Stimulated activated CD4-positive, alpha-beta T cell treated with anti-CD3 and anti-CD28 coated beads, Interleukin-2, amount 100 ng/mL, for 4 hours (primary cell): Measurements from ENCODE around the gene WRNIP1.

Source experiments
- DNase-seq: peaks from one replicate; pipeline ENCODE4 v3.0.0-alpha.2; 2020; ENCODE audit warnings: low read depth

The WRNIP1 gene

DNA sequence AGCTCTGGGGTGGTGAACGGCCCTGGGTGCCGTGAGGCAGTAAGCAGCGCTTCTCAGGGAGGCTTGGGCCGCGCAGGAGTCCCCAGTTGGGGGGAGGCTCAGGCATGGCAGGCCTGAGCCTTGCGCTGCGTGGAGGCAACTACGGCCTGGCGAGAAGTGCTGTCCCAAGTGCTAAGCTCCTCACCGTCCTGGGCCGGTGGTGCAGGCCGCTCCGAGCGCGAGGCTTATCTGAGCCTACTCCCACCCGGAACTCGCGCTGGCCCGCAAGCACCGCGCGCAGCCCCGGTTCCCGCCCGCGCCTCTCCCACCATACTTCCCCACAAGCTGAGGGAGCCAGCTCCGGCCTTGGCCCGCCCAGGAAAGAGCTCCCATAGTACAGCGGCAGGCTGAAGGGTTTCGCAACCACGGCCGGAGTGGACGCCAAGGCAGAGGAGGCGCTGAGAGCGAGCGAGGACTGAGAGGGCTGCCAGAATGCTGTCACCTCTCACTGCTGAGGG is 1.8 kb upstream of the WRNIP1 start:
- DNase-seq, result no peak

DNA sequence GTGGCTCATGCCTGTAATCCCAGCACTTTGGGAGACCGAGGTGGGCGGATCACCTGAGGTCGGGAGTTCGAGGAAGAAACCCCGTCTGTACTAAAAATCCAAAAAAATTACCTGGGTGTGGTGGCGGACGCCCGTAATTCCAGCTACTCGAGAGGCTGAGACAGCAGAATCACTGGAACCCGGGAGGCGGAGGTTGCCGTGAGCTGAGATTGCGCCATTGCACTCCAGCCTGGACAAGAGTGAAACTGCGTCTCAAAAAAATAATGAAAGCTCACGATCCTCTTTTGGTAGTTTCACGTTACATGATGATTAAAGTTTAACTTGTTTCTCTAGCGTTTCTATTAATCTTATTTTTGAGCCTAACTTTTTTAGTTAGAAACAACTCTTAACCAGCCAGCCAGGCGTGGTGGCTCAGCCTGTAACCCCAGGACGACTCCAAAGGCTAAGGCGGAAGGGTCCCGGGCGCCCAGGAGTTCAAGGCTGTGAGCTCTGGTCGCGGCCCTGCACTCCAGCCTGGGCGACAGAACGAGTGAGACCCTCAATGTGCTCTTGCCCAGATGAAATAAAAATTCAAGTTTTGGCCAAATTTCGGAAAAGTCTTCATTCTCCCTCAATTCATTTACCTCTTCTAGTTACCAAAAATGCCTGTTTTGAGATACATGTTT is 1.2 kb upstream of the WRNIP1 start:
- no peak for DNase-seq

DNA sequence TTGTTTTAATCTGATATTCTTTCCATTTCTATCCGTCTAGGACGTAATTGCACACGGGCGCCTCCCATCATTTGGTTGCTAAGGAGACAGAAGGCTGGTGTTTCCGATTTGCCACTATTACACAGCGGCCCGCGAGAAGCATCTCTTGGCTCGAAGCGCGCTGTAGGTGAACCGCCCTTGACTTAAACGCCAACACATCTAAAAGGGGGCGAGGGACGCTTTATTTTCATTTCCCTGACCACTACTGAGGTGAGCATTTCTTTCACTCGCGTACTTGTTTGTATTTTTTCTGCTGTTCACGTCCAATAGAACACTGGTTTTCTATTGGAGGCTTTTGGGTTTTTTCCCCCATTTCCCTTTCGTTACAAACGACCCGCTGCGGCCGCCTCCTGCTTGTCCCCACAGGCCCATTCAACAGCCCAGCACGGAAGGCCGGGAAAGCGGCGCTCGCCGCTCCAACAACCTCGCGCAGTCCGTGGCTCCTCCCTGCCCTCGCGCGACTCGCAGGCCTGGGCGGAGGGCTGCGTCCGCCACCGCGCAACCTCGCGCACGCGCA is 505 bp upstream of the WRNIP1 start:
- DNase-seq, result peak; percentile 48

DNA sequence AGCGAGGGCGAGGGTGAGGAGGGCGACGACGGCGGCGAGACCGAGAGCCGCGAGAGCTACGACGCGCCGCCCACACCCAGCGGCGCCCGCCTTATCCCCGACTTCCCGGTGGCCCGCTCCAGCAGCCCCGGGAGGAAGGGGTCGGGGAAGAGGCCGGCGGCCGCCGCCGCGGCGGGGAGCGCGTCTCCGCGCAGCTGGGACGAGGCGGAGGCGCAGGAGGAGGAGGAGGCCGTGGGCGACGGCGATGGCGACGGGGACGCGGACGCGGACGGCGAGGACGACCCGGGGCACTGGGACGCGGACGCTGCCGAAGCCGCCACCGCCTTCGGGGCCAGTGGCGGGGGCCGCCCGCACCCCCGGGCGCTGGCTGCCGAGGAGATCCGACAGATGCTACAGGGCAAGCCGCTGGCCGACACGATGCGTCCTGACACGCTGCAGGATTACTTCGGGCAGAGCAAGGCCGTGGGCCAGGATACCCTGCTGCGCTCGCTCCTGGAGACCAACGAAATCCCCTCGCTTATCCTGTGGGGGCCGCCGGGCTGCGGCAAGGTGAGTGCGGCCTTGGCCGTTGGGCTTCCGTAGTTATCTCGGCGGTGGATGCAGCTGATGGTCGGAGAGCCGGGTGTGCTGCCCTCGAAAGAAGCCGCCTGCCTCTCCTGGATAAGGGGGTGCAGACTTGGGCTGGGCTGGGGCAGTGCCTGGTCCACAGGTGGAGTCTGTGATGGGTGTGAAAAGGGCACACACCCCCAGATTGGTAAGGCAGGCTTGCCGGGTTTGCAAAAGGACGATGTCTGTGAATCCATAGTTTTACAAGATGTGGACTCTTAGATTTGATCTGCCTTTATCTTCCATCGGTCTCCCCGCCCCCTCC is 938 bp downstream of the WRNIP1 start:
- peak; percentile 22 for DNase-seq

DNA sequence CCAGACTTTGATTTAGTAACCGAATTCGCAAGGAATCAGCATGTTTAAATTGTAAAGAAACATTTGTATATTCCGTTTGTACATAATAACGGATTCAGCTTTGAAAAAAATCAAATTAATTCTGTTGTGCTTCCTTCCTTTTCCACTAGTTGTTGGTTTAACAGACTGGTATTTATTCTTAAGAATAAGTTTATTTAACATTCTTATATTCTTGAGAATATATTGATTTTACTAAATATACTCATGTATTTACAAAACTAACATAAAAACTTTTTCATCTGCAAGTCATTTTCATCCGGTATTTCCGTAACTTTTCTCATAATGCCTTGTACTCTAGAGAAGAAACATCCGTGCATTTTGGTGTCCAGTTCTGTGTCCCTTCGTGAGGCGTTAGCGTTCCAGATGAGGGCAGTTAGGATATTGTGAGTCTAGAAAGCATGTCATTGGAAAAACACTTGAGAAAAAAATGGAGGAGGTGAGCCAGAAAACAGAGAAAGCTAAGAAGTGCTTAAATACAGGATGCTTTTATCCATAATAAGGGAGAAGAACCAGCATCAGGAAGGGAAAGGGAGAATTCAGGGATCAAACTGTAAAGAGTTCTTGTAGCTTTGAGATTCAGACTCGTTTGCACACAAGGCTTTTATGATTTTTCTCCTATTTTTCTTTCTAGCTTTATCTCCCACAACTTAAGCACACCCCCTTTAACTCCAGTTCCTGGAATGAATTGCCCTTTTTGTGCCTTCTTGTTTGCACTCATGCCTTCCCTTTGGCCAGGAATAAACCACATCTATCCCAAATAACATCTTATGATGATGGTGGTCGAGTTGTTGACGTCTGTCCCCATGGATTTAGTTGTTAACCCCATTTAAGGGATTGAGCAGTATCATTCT is 1.8 kb downstream of the WRNIP1 start:
- no peak for DNase-seq

DNA sequence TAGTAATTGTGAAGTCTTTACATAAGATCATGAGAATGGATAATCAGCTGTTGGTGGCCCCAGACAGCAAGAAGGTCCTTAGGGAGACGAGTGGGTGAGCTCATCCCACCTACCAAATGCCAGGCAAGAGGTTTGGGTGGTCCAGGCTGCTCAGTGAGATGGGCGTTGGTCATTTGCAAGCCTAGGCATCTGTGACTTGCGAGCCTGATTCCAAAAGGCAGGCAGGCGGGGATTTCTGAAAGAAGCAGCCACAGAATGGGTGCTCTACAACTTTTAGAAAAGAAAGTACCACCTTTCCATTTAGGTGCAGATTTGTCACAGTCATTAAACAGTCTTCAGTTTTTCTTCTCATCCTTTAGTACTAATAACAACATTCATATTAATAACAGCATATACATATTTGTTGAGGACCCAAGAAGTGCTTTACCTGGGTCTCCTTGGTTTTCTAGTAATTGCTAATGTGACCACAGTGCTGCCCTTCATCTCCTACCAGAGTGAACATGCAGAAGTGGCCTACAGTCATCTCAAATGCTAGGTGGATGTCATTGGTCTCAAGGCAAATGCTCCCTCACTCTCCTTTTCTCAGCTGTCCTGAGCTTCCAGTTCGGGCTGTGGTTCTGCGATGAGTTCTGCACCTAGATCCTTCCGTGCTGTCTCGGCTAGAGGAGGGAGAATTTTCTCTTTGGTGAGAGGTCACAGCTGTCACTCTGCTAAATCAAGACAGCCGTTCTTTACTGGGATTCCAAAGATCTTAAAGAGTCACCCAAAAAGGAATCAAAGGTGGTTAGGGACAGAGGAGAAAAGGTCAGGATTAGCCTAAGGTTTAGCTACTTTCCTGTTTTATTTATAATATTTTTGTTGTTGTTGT is 2.7 kb downstream of the WRNIP1 start:
- DNase-seq, result no peak

DNA sequence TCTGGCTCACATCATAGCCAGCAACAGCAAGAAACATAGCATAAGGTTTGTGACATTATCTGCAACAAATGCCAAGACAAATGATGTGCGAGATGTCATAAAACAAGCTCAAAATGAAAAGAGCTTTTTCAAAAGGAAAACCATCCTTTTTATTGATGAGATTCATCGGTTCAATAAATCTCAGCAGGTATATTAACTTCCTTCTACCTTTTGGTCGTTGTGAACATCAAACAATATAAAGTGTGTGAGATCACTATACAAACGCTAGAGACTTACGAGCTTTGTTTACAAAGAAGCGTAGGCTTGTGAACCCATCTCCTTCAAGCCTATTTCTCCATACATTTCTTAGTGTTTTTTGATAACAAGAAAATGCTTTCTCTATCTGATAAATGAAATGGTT is 3.5 kb downstream of the WRNIP1 start:
- no peak for DNase-seq

DNA sequence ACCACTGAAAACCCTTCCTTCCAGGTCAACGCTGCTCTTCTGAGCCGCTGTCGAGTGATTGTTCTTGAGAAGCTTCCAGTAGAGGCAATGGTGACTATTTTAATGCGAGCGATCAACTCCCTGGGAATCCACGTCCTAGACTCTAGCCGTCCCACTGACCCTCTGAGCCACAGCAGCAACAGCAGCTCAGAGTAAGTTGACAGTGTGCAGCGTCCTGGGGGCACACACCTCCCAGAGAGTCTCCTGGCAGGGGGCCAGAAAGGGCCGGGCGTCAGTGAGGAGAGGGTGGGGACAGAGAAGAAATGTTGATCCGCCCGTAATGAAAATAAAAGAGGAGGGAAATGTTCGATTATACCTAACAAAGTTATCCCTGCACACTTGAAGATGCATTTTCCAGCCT is 5.0 kb downstream of the WRNIP1 start:
- DNase-seq, result no peak

DNA sequence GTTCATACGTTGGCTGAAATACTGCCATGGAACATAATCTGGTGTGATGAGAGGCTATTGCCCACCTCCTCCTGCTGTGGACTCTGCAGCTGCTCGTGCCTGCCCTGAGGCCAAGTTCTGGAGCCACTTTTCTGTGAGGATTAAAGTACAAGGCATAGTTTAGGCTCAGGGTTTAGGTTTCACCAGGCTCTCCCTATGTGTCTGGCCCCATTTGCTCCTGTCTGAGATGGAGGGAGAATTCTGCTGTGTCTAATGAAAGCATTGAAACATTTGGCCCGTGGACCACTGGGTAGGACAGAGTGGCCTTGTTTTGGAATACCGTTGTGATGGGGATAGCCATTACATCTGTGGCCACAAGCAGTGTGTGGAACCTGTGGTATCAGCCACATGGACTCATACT is 5.9 kb downstream of the WRNIP1 start:
- DNase-seq, result no peak

DNA sequence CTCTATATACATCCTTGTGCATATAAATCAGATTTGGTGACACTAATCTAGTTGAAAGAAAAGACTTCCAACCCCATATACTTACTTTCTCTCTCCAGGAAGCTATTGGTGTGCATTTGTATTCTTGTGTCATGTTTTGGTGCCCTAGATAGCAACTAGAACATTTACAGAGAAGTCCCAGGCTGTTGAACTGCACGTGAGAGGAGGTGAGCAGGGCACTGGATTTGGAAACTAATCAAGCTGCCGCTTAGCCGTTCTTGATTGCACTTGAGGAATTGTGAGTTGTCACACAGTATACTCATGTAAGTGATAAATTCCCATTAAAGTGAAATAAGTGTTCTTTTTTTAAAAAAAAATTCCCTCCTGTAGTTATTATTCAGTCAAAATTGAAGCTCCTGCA is 7.6 kb downstream of the WRNIP1 start:
- no peak for DNase-seq

DNA sequence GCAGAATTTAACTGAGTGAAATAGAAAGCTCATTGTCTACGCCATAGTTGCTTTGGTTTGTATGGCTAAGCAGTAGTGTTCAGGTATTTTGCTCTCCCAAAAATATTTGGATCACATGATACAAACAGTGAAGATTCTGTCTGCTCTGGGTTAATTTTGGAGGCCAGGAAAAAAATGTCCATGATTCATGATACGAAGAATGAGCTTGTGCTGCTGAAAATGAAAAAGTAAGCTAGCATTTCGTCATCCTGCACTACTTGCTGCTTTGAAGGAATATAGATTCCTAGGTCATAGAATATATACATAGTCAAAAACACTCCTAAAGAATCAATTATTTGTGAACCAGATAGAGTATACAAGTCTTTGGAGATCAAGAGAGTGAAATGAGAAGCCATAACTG is 8.3 kb downstream of the WRNIP1 start:
- DNase-seq, result no peak

DNA sequence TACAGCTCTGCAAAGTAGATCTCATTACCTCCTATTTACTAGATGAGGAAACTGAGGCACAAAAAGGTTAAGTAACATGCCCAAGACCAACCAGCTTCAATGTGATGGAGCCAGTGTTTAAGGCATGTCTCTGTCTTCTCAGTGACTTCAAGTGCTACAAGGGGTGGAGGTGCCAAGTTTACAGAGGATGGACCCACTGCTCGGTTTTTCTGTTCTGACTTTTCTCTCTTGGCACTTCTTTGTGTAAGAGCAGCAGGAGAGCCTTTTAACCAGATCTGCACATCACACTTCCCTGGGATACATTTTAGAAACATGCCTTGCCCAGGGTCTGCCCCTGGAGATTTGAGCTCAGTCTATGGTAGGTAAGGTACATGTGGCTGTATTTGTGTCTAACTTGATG is 9.8 kb downstream of the WRNIP1 start:
- DNase-seq, result no peak

DNA sequence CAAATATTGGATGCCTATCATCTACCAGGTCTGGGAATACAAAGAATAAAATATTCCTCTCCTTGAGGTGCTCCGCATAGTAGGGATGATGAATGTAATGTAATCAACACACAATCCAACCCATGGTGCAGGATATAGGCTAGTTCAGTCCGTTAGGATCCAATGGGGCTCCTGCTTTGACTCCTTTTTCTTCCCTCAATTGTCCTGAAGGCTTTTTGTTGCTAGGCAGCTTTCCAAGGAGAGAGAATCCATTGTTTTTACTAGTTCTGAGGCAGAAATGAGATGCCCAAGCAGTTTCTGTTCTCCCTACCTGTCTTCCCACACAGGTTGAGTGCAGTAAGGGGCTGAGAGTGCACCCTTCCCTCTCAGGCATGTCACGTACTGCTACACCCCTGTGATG is 12.1 kb downstream of the WRNIP1 start:
- no peak for DNase-seq

DNA sequence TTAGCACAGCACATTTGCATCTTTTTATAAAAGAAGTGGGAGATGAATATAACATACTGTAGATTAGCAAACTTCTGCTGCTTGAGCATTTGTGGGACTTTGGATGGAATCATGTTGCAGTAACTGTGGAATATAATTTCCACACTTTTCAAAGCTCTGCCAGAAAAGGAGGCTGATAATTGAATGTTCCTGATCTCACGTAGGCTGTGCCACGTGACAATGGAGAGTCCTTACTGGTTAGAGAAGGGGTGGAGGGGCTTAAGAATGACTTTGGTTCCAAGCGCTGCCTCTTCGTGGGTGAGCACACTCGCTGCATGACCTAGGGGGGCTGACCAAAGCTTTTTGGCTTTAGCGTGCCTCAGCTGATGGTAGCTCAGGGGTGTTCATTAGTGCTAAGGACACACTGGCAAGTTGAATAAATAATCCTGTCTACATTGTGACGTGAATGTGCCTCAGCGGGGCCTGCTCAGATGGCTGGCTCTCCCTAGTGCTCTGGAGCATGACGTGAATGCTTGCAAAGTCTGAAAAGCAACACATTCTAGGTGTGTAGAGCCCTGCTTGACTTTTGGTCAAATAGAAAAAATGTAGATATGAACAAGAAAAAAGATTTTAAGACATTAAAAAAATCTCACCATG is 15.0 kb downstream of the WRNIP1 start:
- no peak for DNase-seq

DNA sequence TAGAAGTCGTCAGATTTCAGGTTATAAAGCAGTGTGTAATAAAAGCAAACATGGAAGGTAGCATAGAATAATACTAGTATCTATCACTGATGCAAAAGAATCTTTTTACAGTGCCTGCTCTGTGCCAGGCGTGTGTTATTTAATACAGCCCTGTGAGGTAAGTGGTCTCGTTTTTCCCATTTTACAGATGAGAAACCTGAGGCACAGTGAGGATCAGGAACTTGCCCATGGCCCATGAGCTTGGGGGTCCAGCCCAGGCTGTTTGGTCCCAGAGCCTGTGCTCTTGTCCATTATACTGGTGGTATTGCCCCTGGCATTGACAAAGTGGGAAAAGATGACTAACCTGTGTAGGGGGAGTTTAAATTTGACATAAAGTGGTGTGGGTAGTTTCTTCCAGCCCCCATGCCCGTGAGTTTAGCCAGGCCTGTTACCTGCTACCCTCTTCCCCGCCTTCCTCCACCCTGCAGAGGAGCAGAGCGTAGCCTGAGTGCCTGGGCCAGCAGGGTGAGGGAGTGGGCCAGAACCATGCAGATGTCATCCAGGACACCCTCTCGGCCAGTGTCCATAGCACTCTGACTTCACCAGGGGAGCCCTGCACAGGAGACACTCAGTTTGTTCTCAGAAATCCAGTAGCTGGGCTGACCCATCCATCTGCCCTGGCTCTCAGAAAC is 16.6 kb downstream of the WRNIP1 start:
- no peak for DNase-seq

DNA sequence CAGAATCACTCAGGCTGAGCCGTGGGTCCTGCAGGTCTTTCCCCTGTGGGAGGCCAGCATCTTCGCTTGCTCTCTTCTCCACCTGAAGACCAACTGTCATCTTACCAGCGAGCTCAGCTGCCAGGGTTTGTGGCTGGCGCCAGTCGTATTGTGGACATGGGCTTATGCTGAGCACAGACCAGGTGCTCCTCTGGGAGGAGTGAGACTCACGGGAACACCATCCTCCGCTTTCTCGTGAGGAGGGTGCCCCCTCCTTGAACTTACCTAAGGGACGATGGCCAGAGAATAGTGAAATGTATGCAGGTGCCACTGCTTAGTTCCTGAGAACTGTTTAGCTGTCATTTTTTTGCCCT is 17.1 kb downstream of the WRNIP1 start:
- DNase-seq, result no peak

DNA sequence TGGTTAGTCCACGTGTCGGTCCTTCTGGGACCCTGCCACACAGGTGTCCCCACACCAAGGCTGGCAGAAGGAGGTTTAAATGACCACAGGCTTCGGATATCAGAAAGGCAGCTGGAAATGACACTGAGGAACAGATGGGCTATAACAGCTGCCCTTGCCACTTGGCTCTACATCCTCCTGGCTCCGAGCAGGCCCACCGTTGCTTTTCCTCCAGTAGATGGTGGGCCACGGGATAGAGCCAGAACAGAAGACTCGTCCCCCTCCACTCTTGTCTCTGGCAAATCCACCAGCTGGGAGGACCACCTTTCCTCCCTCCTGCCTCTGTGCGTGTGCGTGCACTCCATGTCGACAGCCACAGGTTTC is 17.6 kb downstream of the WRNIP1 start:
- no peak for DNase-seq

DNA sequence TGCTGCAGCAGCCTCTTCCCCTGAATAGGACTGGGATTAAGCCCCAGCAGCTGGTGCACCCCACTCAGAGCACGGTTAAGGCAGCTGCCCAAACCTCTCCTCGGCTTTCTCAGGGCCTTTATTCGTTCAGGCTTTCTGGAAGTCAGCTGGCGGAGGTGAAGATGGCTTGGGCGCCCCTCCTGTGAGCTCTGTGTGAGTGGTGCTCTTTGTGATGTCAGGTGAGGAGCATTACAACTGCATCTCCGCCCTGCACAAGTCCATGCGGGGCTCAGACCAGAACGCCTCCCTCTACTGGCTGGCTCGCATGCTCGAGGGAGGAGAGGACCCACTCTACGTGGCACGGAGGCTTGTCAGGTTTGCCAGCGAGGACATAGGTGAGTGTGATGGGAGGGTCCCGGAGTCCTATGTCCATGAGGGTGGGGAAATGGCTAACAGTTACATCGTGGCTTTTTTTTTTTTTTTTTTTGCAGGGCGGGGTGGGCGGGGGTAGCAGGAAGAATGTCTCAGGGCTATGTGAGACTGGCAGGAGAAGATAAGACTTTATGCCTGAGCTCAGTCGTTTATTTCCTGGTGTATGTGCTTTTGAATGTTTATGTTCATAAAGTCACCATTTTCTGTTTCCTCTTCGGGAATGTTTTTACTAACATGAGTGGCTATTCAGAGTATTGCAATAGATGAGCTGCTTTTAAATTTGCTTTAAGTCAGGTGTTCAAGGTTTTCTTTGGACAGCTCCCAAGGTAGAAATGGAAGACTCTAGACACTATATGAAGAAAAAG is 18.2 kb downstream of the WRNIP1 start:
- no peak for DNase-seq

DNA sequence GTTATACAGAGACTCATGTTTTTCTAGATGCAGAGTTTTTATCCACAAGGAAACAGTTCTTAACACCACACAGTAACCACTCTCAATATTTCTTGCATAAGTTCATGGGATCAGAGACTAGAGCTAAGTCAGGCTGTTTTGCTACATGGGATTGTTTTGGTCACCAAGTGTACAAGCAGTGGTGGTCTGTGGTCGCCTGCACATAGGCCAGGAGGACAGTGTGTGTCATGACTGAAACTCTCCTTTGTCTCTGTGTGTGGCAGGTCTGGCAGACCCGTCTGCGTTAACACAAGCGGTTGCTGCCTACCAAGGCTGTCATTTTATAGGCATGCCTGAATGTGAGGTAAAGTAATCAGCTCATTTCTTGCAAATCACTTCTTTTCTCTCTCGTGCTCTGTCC is 18.9 kb downstream of the WRNIP1 start:
- DNase-seq, result no peak

DNA sequence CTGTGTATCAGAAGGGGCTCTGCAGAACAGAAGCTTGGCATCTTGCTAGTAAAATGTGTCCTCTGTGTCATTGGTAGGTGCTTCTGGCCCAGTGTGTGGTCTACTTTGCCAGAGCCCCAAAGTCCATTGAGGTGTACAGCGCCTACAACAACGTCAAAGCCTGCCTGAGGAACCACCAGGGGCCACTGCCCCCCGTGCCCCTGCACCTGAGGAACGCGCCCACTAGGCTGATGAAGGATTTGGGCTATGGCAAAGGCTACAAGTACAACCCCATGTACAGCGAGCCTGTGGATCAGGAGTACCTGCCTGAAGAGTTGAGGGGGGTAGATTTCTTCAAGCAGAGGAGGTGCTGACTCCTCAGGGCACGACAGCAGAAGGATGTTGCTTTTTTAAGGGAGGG is 19.7 kb downstream of the WRNIP1 start:
- no peak for DNase-seq
